NCI-H2081 (cell line): Measurements from ENCODE around the gene DDX24.

Experiments used
- DNase-seq, 2 experiments: peaks; one replicate each; lab custom pipeline; 2025; lab: John Stamatoyannopoulos, UW

DDX24 gene

GRCh38 chr14:94080621-94081385 is at the start of gene DDX24, which contains the start of gene IFI27L1:
DDX24 (minus strand) TSS chr14:94081202; CDS start chr14:94079742, 1,460 bp downstream.
IFI27L1 (plus strand) TSS chr14:94081310; CDS start chr14:94096938, 15,628 bp downstream.
- peak; percentile 94 to 96 for DNase-seq

GRCh38 chr14:94129758-94130414 is 48.9 kb upstream of the DDX24 start:
- no peak for DNase-seq

- DNase-seq = peak; percentile 38 to 44
Observed at GRCh38 chr14:94129111-94129757, 48.2 kb upstream of the DDX24 start, which contains the start of gene IFI27L2. IFI27L2 (minus strand) TSS chr14:94129604; CDS start chr14:94129564, 40 bp downstream.

- DNase-seq = no peak
Observed at GRCh38 chr14:94128216-94128839, 47.3 kb upstream of the DDX24 start.

GRCh38 chr14:94127330-94127729 is 46.3 kb upstream of the DDX24 start:
- DNase-seq = no peak

- no peak for DNase-seq
Observed at GRCh38 chr14:94126800-94127199, 45.8 kb upstream of the DDX24 start.

- no peak for DNase-seq
Observed at GRCh38 chr14:94126419-94126677, 45.3 kb upstream of the DDX24 start.

- DNase-seq = no peak
Observed at GRCh38 chr14:94125659-94126418, 44.8 kb upstream of the DDX24 start.

- DNase-seq = no peak
Observed at GRCh38 chr14:94124582-94125377, 43.8 kb upstream of the DDX24 start.

GRCh38 chr14:94123868-94124267 is 42.9 kb upstream of the DDX24 start:
- DNase-seq = no peak

GRCh38 chr14:94123296-94123695 is 42.3 kb upstream of the DDX24 start:
- DNase-seq = no peak

GRCh38 chr14:94122438-94122837 is 41.4 kb upstream of the DDX24 start:
- no peak for DNase-seq

- no peak for DNase-seq
Observed at GRCh38 chr14:94121485-94121884, 40.5 kb upstream of the DDX24 start.

- no peak for DNase-seq
Observed at GRCh38 chr14:94120667-94121340, 39.8 kb upstream of the DDX24 start.

- no peak for DNase-seq
Observed at GRCh38 chr14:94119071-94119470, 38.1 kb upstream of the DDX24 start.

GRCh38 chr14:94117856-94118255 is 36.9 kb upstream of the DDX24 start:
- no peak for DNase-seq

GRCh38 chr14:94116701-94117100 is 35.7 kb upstream of the DDX24 start:
- DNase-seq = no peak

GRCh38 chr14:94115631-94116030 is 34.6 kb upstream of the DDX24 start:
- DNase-seq = no peak

- no peak for DNase-seq
Observed at GRCh38 chr14:94115058-94115591, 34.1 kb upstream of the DDX24 start.

GRCh38 chr14:94114589-94115057 is 33.6 kb upstream of the DDX24 start:
- no peak for DNase-seq
